PC-3 (cell line): ENCODE measurements around the gene MMP10. TPM values are rescaled to one million over a fixed set of nuclear protein-coding genes. Genes with fewer than 3 reads are reported as not detected.
A peak's percentile ranks its signal among the peaks of the same experiment; 100 is the strongest.

Source experiments
- ATAC-seq: fragments of 200-7000 bp; cut with Tn5 transposase; 2 replicates; pipeline ENCODE4 v1.9.1; 2020; ENCODE audit warnings: mild to moderate bottlenecking, moderate library complexity
- BruUV-seq: library from RNA; stranded (reverse); fragments of 400-500 nt; replicated peaks from 2 replicates; lab custom pipeline; 2021; lab: Mats Ljungman, UMichigan
- CTCF ChIA-PET: fragments of 300-600 bp; sonication (Branson Sonifier 250); formaldehyde crosslinking; loops from one replicate; lab custom pipeline; 2022; ENCODE audit warnings: antibody characterized with exemption; lab: Charles Lee
- POLR2A ChIA-PET: fragments of 300-600 bp; sonication (Branson Sonifier 250); formaldehyde crosslinking; loops from one replicate; lab custom pipeline; 2022; ENCODE audit warnings: antibody characterized with exemption; ENCODE audit not compliant: unreplicated experiment; lab: Charles Lee
- DNase-seq: peaks from one replicate; pipeline ENCODE4 v3.0.0-alpha.2; 2015
- H2AFZ ChIP-seq: fragments of 300-600 bp; sonication (generic); 2 replicates; pipeline ENCODE4 v1.6.0; 2016; ENCODE audit warnings: antibody characterized with exemption, low read length
- H3F3A ChIP-seq: fragments of 300-600 bp; sonication (generic); one replicate; pipeline ENCODE4 v1.6.0; 2017; ENCODE audit warnings: antibody characterized with exemption, low read length, control low read depth, mild to moderate bottlenecking; ENCODE audit not compliant: unreplicated experiment
- H3K27ac ChIP-seq: fragments of 300-600 bp; sonication (generic); 2 replicates; pipeline ENCODE4 v1.5.1; 2016; ENCODE audit warnings: mild to moderate bottlenecking, low read length
- H3K27me3 ChIP-seq: fragments of 300-600 bp; sonication (generic); 2 replicates; pipeline ENCODE4 v1.6.1; 2016; ENCODE audit warnings: low read length, mixed read lengths
- H3K36me3 ChIP-seq: fragments of 300-600 bp; sonication (generic); 2 replicates; pipeline ENCODE4 v1.6.1; 2016; ENCODE audit warnings: low read depth, mixed run types, low read length, mixed read lengths
- H3K4me1 ChIP-seq: fragments of 300-600 bp; sonication (generic); 2 replicates; pipeline ENCODE4 v1.5.1; 2016; ENCODE audit warnings: low read length; ENCODE audit not compliant: insufficient read depth
- H3K4me2 ChIP-seq: fragments of 300-600 bp; sonication (generic); 2 replicates; pipeline ENCODE4 v1.6.0; 2016; ENCODE audit warnings: low read length
- H3K4me3 ChIP-seq: fragments of 300-600 bp; sonication (generic); 2 replicates; pipeline ENCODE4 v1.5.1; 2016; ENCODE audit warnings: mild to moderate bottlenecking, low read length, mixed read lengths
- H3K79me2 ChIP-seq: fragments of 300-600 bp; sonication (generic); 2 replicates; pipeline ENCODE4 v1.6.1; 2017; ENCODE audit warnings: low read length, mixed read lengths
- H3K9ac ChIP-seq: fragments of 300-600 bp; sonication (generic); 2 replicates; pipeline ENCODE4 v1.6.0; 2016; ENCODE audit warnings: mild to moderate bottlenecking, low read length
- H3K9me2 ChIP-seq: fragments of 300-600 bp; sonication (generic); replicated peaks from 2 replicates; pipeline ENCODE4 v1.6.1; 2016; ENCODE audit warnings: mixed run types, low read length, mixed read lengths
- H3K9me3 ChIP-seq: fragments of 300-600 bp; sonication (generic); 2 replicates; pipeline ENCODE4 v1.6.1; 2016; ENCODE audit warnings: low read length, mixed read lengths
- H4K20me1 ChIP-seq: fragments of 300-600 bp; sonication (generic); 2 replicates; pipeline ENCODE4 v1.6.1; 2016; ENCODE audit warnings: low read length, mixed read lengths
- EZH2 ChIP-seq: fragments of 300-600 bp; sonication (generic); IDR thresholded peaks from one replicate; pipeline ENCODE4 v1.6.1; 2017; ENCODE audit warnings: antibody characterized with exemption, mild to moderate bottlenecking, low read length; ENCODE audit not compliant: unreplicated experiment
- EZH2phosphoT487 ChIP-seq: fragments of 300-600 bp; sonication (generic); IDR thresholded peaks from 2 replicates; pipeline ENCODE4 v1.6.1; 2018; ENCODE audit warnings: mild to moderate bottlenecking, antibody characterized with exemption, low read length, borderline replicate concordance
- intact Hi-C: fragments of 100-400 bp; cut with micrococcal nuclease; formaldehyde crosslinking; loops from 2 replicates; pipeline ENCODE4 v1.9.0; 2023
- total RNA-seq: library from RNA; depleted of rRNA; stranded (reverse); fragments of >200 nt; gene quantifications from 2 replicates; pipeline ENCODE4 v1.2.3, GENCODE V29; 2014
- TF ChIP-seq, protein P1 (sequence below): fragments of 300-600 bp; sonication (generic); conservative IDR thresholded peaks from 2 replicates; pipeline ENCODE4 v1.5.1; 2017; ENCODE audit warnings: antibody characterized with exemption, low read depth, mild to moderate bottlenecking, low read length

The MMP10 gene
- total RNA-seq, 1 experiment from 2014 or later = 0.07 TPM

DNA sequence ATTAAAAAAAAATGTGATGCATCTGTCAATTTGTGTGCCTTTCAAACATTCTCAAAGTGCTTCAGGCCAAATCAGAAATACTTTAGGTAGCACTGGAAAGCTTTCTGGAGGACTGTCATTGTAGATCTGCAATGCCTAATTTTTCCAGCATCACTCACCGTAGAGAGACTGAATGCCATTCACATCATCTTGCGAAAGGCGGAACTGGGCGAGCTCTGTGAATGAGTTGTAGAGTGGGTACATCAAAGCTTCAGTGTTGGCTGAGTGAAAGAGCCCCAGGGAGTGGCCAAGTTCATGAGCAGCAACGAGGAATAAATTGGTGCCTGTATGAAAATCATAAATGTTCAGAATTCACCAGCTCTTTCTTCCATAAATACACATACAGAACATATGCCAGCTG, 4.0 kb downstream of the MMP10 start:
- no TSS peak for BruUV-seq
- H3K36me3 ChIP-seq = no peaks in the 10 kb centered on the region
- H3F3A ChIP-seq = no peaks in the 10 kb centered on the region
- no peaks in the 10 kb centered on the region for H3K79me2 ChIP-seq
- no peak for TF ChIP-seq EZH2phosphoT487
- no peak for TF ChIP-seq EZH2
- TF ChIP-seq, protein P1, sequence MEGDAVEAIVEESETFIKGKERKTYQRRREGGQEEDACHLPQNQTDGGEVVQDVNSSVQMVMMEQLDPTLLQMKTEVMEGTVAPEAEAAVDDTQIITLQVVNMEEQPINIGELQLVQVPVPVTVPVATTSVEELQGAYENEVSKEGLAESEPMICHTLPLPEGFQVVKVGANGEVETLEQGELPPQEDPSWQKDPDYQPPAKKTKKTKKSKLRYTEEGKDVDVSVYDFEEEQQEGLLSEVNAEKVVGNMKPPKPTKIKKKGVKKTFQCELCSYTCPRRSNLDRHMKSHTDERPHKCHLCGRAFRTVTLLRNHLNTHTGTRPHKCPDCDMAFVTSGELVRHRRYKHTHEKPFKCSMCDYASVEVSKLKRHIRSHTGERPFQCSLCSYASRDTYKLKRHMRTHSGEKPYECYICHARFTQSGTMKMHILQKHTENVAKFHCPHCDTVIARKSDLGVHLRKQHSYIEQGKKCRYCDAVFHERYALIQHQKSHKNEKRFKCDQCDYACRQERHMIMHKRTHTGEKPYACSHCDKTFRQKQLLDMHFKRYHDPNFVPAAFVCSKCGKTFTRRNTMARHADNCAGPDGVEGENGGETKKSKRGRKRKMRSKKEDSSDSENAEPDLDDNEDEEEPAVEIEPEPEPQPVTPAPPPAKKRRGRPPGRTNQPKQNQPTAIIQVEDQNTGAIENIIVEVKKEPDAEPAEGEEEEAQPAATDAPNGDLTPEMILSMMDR = no peak
- CTCF ChIA-PET = no interaction called here
- no peak overlapping the region for H3K9ac ChIP-seq
- H3K4me2 ChIP-seq = no peak overlapping the region
- no peaks in the 10 kb centered on the region for H4K20me1 ChIP-seq
- H3K4me1 ChIP-seq = peaks cover 18% of the 10 kb centered on the region
- no peaks in the 10 kb centered on the region for H3K9me3 ChIP-seq
- DNase-seq (no peak), ATAC-seq (no peak)
- no peak overlapping the region for H3K27ac ChIP-seq
- POLR2A ChIA-PET = no interaction called here
- no peak overlapping the region for H2AFZ ChIP-seq
- intact Hi-C loops = no loop called here
- H3K4me3 ChIP-seq = no peak overlapping the region
- no peaks in the 10 kb centered on the region for H3K27me3 ChIP-seq
- H3K9me2 ChIP-seq = no peaks in the 10 kb centered on the region

DNA sequence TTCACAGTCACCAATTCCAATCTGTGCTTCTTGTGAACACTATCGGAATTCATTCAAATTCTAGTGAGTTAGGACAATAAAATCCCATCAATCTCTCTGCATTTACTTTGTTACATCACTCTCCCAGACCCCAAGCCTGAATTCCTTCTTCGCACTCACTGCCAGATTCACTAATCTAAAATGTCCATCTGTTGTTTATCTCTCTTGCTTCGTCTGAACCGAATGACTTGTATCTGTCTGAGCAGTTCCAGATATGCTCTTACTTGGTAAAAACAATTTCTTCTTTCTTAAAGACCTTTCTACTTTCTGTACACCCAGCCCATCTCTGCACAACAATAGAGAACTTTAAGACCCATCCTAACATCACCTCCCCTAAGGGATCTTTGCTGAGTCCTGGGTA, 7.0 kb downstream of the MMP10 start:
- Histone ChIP-seq H3K79me2 (no peaks in the 10 kb centered on the region), H3F3A (no peaks in the 10 kb centered on the region), H2AFZ (no peak overlapping the region), H4K20me1 (no peaks in the 10 kb centered on the region), H3K4me1 (peaks cover 23% of the 10 kb centered on the region), H3K9ac (no peak overlapping the region), H3K27ac (no peak overlapping the region), H3K36me3 (no peaks in the 10 kb centered on the region), H3K9me2 (no peaks in the 10 kb centered on the region), H3K27me3 (no peaks in the 10 kb centered on the region), H3K4me3 (no peak overlapping the region), H3K9me3 (no peaks in the 10 kb centered on the region), H3K4me2 (no peak overlapping the region)
- ChIA-PET POLR2A (no interaction called here), CTCF (no interaction called here)
- DNase-seq = no peak
- intact Hi-C loops = no loop called here
- ATAC-seq = no peak
- TF ChIP-seq, protein P1 = no peak
- TF ChIP-seq EZH2phosphoT487 (no peak), EZH2 (no peak)
- no TSS peak for BruUV-seq

DNA sequence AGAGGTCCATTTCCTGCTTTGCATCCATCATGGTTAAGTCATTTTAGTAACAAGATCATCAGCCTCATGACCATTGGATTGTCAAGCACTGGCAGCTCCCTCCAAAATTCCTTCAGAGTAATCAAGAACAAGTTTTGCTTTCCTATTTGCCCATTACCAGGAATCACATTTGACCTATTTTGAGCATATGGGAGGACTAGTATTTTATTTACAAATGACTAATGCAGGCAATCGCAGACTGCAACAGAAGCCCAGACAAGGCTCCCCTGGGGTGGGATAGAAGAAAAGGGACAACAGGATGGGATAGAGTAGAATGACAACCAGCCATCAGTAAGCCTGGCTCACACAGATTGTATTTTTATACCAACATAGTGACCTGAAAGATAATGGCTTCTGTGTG, 9.1 kb downstream of the MMP10 start:
- peak; percentile 51; the same call in 1 of the 2 replicates for ATAC-seq

More for the DNA sequence above, 9.1 kb downstream of the MMP10 start:
- no peaks in the 10 kb centered on the region for H3K36me3 ChIP-seq
- peak overlapping the region; percentile 32 for H3K4me2 ChIP-seq
- no peak overlapping the region for H3K9ac ChIP-seq
- peaks cover 23% of the 10 kb centered on the region for H3K4me1 ChIP-seq
- H2AFZ ChIP-seq = no peak overlapping the region
- no peaks in the 10 kb centered on the region for H4K20me1 ChIP-seq
- ChIA-PET POLR2A (no interaction called here), CTCF (no interaction called here)
- no peak overlapping the region for H3K4me3 ChIP-seq
- no peaks in the 10 kb centered on the region for H3K27me3 ChIP-seq
- BruUV-seq = no TSS peak
- intact Hi-C loops = no loop called here
- no peaks in the 10 kb centered on the region for H3F3A ChIP-seq
- no peaks in the 10 kb centered on the region for H3K9me3 ChIP-seq
- DNase-seq = peak; percentile 67
- no peaks in the 10 kb centered on the region for H3K79me2 ChIP-seq
- H3K9me2 ChIP-seq = no peaks in the 10 kb centered on the region
- H3K27ac ChIP-seq = no peak overlapping the region
- TF ChIP-seq, protein P1 = no peak
- TF ChIP-seq EZH2 = no peak
- TF ChIP-seq EZH2phosphoT487 = no peak
